ENCODE measurements around the gene SHD. TPM values are rescaled to one million over a fixed set of nuclear protein-coding genes. Genes with fewer than 3 reads are reported as not detected.
"Not testable (repeated sequence)": the region's sequence is repeated elsewhere in the genome, so short reads cannot be mapped to it uniquely, and the experiment has no call there.

SHD gene
- total RNA-seq, 1 experiment from 2014 or later = 101 TPM

GRCh38 chr19:4279530-4280422 lies 710 bp downstream of the SHD start:
- peak in 1 of 2 experiments; percentile 34 for DNase-seq
- peak overlapping the region; percentile 84 for H3K4me3 ChIP-seq
- peak overlapping the region; percentile 95 for H3K27ac ChIP-seq

GRCh38 chr19:4284176-4284958 lies 5.3 kb downstream of the SHD start:
- peaks cover 46% of the 10 kb centered on the region for H3K36me3 ChIP-seq
- no peaks in the 10 kb centered on the region for H3K9me3 ChIP-seq (replicated peaks)
- H3K4me1 ChIP-seq = no peaks in the 10 kb centered on the region
- no peak overlapping the region for H3K27ac ChIP-seq
- peak; percentile 63 to 68 for DNase-seq
- no peaks in the 10 kb centered on the region for H3K27me3 ChIP-seq
- no peak overlapping the region for H3K4me3 ChIP-seq

More at GRCh38 chr19:4279530-4280422, 710 bp downstream of the SHD start:
- Histone ChIP-seq H3K36me3 (peaks cover 19% of the 10 kb centered on the region), H3K9me3 (replicated peaks) (no peaks in the 10 kb centered on the region), H3K4me1 (peaks cover 9% of the 10 kb centered on the region), H3K27me3 (no peaks in the 10 kb centered on the region)

GRCh38 chr19:4284974-4285373 lies 5.9 kb downstream of the SHD start:
- no peaks in the 10 kb centered on the region for H3K4me1 ChIP-seq
- DNase-seq = no peak
- no peaks in the 10 kb centered on the region for H3K27me3 ChIP-seq
- H3K4me3 ChIP-seq = no peak overlapping the region
- H3K9me3 ChIP-seq (replicated peaks) = no peaks in the 10 kb centered on the region
- peaks cover 46% of the 10 kb centered on the region for H3K36me3 ChIP-seq
- H3K27ac ChIP-seq = no peak overlapping the region

- H3K4me1 ChIP-seq; H3K4me3 ChIP-seq; H3K27ac ChIP-seq; DNase-seq; H3K9me3 ChIP-seq (replicated peaks); H3K27me3 ChIP-seq: not testable (repeated sequence)
- peaks cover 46% of the 10 kb centered on the region for H3K36me3 ChIP-seq
Observed at GRCh38 chr19:4286141-4286540, 7.1 kb downstream of the SHD start.

- Histone ChIP-seq H3K36me3 (peaks cover 43% of the 10 kb centered on the region), H3K9me3 (replicated peaks) (no peaks in the 10 kb centered on the region), H3K27ac (no peak overlapping the region), H3K4me1 (no peaks in the 10 kb centered on the region), H3K27me3 (no peaks in the 10 kb centered on the region), H3K4me3 (no peak overlapping the region)
- DNase-seq = no peak
Observed at GRCh38 chr19:4288091-4288777, 9.2 kb downstream of the SHD start.

- H3K9me3 ChIP-seq (replicated peaks) = no peaks in the 10 kb centered on the region
- no peak overlapping the region for H3K4me3 ChIP-seq
- H3K4me1 ChIP-seq = no peaks in the 10 kb centered on the region
- H3K27ac ChIP-seq = no peak overlapping the region
- no peaks in the 10 kb centered on the region for H3K27me3 ChIP-seq
- peaks cover 19% of the 10 kb centered on the region for H3K36me3 ChIP-seq
- no peak for DNase-seq
Observed at GRCh38 chr19:4291184-4291732, 12.2 kb downstream of the SHD start.

GRCh38 chr19:4292515-4292914 lies 13.4 kb downstream of the SHD start:
- no peaks in the 10 kb centered on the region for H3K9me3 ChIP-seq (replicated peaks)
- H3K27me3 ChIP-seq = no peaks in the 10 kb centered on the region
- 0 out of 2 replicates have a peak, but pooled peaks cover 4% of the 10 kb centered on the region for H3K4me1 ChIP-seq
- H3K36me3 ChIP-seq = peaks cover 11% of the 10 kb centered on the region; the same call in 1 of the 2 replicates
- H3K4me3 ChIP-seq = no peak overlapping the region
- DNase-seq = no peak
- H3K27ac ChIP-seq = no peak overlapping the region

GRCh38 chr19:4294389-4294788 lies 15.3 kb downstream of the SHD start:
- no peaks in the 10 kb centered on the region for H3K27me3 ChIP-seq
- DNase-seq = no peak
- H3K9me3 ChIP-seq (replicated peaks) = no peaks in the 10 kb centered on the region
- H3K27ac ChIP-seq = no peak overlapping the region
- H3K4me3 ChIP-seq = no peak overlapping the region
- H3K36me3 ChIP-seq = no peaks in the 10 kb centered on the region
- H3K4me1 ChIP-seq = 0 out of 2 replicates have a peak, but pooled peaks cover 4% of the 10 kb centered on the region

- no peak overlapping the region for H3K27ac ChIP-seq
- no peaks in the 10 kb centered on the region for H3K36me3 ChIP-seq
- H3K9me3 ChIP-seq (replicated peaks) = no peaks in the 10 kb centered on the region
- peak; percentile 94 for DNase-seq
- H3K4me1 ChIP-seq = 0 out of 2 replicates have a peak, but pooled peaks cover 4% of the 10 kb centered on the region
- no peaks in the 10 kb centered on the region for H3K27me3 ChIP-seq
- H3K4me3 ChIP-seq = no peak overlapping the region
Observed at GRCh38 chr19:4295972-4296771, 17.1 kb downstream of the SHD start.

- Histone ChIP-seq H3K27me3 (no peaks in the 10 kb centered on the region), H3K27ac (no peak overlapping the region), H3K36me3 (no peaks in the 10 kb centered on the region), H3K4me3 (no peak overlapping the region), H3K9me3 (replicated peaks) (no peaks in the 10 kb centered on the region), H3K4me1 (peaks cover 11% of the 10 kb centered on the region)
- DNase-seq = peak; percentile 44 to 55
Observed at GRCh38 chr19:4297901-4298809, 19.1 kb downstream of the SHD start.

GRCh38 chr19:4298810-4299550 lies 19.9 kb downstream of the SHD start:
- Histone ChIP-seq H3K4me1 (peaks cover 11% of the 10 kb centered on the region), H3K9me3 (replicated peaks) (no peaks in the 10 kb centered on the region), H3K4me3 (no peak overlapping the region), H3K27me3 (no peaks in the 10 kb centered on the region), H3K27ac (no peak overlapping the region), H3K36me3 (no peaks in the 10 kb centered on the region)
- no peak for DNase-seq

GRCh38 chr19:4300589-4300988 lies 21.5 kb downstream of the SHD start:
- Histone ChIP-seq H3K9me3 (replicated peaks) (no peaks in the 10 kb centered on the region), H3K36me3 (no peaks in the 10 kb centered on the region), H3K27me3 (no peaks in the 10 kb centered on the region), H3K4me3 (no peak overlapping the region), H3K4me1 (peaks cover 11% of the 10 kb centered on the region), H3K27ac (no peak overlapping the region)
- no peak for DNase-seq

Measured in SJCRH30 (cell line).